HG02759 (cell line): ENCODE results near the gene RAB11FIP5.
"Not testable (repeated sequence)": the region's sequence is repeated elsewhere in the genome, so short reads cannot be mapped to it uniquely, and the experiment has no call there.

Experiments used
- ATAC-seq: cut with Tn5 transposase; IDR thresholded peaks from one replicate; pipeline ENCODE4 v1.9.1; 2021; ENCODE audit warnings: mild to moderate bottlenecking, moderate library complexity; ENCODE audit not compliant: unreplicated experiment

Gene RAB11FIP5

DNA sequence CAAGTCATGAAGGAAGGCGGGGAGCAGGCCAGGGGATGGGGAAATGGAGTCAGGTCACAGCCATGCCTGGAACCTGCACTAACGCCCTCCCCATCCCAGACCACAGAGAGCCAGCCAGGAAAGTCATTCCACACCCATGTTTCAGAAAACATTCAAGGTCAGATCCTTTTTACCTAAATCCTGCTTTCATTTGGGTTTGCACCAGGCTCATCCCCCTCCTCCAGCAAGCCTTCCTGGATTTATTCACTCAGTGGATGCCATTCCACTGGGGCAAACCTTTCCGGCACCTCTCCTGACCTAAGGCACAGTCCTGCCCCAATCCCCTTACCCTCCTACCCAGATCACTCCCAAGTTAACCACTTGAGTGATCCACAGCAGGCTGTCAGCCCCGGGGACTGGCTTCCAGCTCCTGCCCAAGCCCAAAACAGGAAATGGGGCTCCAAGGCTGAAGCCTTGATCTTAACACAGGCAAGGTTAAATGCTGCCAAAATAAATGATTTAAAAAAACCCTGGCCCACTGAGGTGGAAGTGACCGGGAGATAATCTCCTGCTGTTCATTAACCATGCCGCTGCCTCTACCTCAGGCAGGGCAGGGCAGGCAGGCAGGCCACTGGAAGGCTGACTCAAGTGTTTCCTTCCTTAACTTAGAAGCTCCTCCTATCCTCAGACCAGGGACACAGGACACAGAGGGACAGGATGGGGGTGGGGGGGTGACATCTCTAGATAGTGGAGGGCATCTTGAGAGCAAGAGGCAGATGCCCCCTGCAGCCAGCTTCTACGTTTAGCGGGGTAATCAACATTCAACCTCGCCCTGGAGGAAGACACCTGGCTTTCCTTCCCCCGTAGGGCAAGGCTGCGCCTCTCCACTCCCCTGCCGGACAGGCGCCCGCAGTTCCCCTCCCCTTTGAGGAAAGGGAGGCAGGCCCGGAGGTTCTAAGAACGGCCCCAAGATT lies 1.4 kb downstream of the RAB11FIP5 start:
- no peak for ATAC-seq

DNA sequence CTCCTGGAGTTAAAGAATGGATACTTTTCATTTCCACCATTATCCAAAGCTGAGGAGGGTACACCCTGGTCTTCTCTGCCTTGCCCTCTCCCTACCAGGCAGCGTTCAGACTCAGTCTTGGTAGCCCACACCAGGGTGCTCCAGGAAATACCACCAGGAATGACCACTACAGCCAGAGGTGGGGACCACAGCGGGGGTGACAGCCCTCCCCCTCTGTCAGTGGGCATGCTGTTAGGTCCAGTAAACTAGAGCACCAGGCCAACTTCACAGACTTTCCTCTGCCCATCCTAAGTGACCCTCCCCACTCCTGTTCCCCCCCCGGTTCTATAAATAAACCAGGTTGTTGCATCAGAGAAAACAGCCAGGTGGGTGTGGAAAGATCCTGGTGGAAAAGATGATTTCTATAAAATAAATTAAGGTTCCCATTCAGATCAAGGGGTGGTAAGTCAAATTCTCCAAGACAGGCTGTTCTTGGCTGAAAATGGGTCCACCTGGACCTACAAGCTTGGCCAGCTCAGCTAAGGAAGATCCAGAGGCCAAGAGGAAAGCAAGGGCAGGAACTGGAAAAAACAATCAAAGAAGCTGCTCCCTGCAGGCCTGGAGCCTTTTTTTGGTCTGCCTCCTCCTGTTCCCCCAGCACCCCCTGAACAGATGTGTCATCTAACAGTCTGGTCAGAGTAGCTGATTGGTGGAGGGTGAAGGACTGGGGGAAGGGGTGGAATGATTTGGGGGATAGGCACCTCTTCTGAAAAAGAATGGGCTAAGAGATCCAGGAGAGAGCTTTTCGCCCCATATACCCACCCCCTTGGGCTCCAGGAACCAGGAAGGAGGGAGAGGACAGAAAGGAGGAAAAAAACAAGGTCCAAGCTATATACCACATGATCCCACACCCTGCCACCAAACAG lies 2.3 kb downstream of the RAB11FIP5 start:
- ATAC-seq, result no peak

DNA sequence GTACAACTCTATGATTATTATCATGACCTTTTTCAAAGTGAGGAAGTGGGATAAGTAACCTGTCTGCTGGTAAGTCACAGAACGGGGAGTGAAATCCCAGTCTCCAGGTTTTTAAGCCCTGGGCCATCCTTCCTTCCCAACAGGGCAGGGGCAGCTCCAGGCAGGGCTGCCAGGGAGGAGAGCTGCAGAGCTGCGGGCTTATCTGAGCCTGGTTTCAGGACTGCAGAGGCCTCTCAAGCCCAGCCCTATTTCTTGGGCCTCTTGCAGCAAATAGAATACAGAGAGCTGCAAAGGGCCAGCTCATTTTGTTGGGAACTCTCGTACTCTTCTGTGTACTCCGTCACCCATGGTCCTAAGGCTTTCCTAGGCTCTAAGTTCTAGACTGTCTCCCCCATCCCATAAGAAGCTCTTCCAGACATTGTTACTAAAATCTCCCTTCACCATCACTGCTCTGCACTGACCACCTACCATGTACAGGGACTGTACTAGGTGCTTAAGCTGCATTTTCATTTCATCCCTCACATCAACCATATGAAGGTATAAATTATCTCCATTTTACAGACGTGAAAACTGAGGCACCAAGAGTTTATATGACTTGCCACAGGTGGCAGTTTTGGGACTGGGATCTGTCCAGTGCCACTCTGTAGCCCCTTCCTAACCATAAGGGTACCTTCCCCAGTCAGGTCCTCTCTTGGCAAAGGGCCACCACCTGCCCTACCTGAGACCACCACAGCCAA lies 3.1 kb downstream of the RAB11FIP5 start:
- no peak for ATAC-seq

DNA sequence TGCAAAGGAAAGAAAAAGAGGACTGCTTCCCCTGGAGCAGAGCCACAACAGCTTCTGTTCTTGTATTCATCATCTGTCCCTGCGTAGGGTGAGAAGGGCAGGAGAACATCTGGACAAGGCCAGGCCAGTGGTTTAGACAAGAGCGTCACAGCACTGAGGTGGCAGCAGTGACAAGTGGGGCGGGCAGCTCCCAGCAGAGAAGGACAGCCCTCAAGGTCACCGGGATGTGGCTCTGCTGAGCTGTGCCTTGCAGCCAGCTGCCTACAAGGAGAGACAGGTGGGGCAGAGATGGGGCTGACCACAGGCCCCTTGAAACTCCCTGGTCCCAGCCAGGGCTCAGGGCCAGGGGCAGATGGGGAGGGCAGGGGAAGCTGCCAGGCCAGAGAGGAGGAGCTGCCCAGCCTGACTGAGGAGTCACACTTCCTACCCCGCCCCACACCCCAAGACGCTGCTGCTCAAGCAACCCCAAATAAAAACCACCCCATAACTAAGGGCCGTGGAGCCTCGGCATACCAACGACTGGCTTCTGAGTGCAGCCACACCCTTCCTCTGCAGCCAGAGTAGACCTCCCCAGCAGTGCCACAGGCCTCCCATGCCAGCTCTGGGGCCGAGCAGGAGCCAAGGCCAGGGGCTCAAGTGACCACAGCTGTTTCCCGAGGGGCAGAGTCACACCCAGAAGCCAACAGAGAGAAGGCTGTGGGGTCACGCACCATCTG lies 5.4 kb downstream of the RAB11FIP5 start:
- ATAC-seq, result no peak

DNA sequence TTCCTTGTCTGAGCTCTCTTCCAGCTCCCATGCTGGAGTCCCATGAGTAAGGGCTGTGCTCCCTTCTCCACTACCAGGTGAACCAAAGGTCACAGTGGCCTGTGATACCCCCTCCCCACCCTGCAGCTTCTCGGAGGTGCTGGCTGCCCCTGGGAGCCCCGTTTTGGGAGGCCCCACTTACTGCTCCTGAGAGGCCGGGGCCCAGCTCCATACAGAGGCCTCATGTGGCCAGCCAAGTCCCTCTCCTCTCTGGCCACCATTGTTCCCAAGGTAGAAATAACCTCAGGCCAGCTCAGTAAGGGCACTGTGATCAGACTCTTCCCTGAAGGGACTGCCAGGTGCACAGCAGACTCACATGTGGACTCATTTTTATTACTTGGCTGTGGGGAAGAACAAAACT lies 6.0 kb downstream of the RAB11FIP5 start:
- ATAC-seq, result no peak

DNA sequence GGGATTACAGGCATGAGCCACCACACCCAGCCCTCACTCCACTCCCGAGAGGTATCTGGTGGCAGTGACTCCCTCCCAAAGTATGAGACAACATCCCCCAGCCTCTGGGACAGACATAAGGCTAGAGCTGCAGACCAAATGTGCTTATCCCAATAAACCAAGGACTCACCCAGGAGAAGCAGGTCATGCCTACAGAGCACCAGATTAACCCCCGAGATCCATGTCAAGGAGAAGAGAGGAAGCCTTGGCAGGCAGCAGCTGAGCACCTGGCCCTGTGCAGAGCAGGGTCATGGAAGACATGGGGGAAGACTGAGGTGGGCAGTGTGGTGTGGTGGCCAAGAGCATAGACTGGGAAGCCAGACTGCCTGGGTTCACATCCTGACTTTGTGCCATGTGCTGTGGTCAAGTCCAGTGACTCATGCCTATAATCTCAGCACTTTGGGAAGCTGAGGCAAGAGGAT lies 7.2 kb downstream of the RAB11FIP5 start:
- ATAC-seq, result no peak

DNA sequence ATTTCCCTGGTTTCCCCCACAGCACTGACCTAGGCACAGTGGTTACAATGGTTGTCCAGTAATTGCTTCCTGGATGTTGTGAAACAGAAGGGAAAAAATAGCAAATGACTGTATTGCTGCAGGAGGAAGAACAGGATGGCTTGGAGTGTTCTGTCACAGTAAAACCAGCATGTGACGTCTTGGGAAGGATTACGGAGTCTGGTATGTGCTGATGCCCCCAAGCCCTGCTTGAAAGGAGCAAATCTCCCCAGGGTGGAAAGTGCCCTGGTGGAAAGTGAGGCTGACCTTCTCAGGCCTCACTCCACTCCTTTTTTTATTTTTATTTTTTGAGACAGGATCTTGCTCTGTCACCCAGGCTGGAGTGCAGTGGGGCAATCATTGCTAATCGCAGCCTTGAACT lies 7.8 kb downstream of the RAB11FIP5 start:
- ATAC-seq, result no peak

DNA sequence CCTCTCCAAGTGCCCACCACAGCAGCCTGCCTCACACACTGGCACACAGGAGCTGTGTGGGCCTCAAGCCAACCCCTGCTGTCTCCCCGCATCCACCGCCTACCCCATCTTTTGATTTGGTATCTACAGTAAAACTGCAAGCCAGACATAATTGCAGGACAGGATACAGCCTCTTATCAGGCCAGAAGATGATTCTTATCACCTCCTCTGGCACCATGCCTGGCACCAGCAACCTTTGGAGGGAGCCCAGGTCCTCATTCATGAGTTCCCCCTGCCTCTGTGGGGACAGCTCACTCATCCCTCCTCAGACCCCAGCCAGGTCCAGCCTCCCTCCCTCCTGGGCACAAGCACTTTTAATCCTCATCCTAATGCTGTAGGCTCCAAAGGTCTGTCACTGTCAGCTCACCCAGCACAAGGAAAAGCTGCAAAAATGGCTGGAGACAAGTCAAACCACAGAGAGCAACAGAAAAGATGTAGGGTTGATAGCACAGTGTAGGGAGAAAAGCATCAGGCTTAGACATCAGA lies 9.7 kb downstream of the RAB11FIP5 start:
- no peak for ATAC-seq

DNA sequence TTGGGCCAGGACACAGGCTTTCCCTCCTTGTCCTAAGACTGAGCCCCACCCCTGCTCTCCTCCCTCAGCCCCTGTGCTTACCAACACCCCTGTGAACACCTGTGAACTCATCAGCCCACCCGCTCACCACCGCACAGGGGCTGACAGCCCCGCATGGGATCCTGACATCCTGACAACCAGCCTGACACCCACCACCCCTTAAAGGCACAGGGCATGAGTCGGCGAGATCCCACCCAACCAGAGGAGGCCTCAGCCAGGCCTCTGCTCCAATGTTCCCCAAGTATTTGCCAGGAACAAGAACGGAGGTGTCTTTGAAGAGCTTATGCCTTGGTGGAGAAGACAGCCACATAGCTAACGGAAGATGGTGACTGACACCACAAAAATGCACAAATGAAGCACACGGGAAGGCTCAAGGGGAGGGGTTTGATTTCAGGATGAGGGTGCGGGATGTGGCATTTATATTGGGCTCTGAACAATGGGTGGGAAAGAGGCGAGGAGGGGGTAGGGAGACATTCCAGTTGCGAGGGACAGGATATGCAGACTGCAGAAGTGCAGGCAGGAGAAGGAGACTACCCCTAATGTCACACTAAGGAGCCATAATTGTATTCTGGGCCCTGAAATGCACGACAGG lies 11.0 kb downstream of the RAB11FIP5 start:
- ATAC-seq, result no peak

DNA sequence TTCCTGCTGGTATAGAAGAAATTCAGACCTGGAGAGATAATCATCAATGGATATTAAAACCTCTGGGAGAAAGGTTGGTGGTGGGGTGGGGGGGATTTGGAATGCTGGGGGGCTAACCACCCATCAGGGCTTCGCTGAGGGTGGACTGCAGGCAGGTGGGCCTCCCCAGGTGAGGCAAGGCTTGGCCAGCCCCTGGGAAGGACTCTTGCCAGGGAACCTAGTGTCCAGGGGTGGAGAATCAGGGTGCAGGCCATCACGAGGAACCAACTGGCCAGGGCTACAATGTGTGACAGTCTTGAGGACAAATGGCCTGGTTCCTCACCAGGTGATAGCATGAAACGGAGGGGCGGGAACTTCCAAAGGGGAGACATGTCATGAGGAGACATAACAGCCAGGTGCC lies 11.8 kb downstream of the RAB11FIP5 start:
- no peak for ATAC-seq

DNA sequence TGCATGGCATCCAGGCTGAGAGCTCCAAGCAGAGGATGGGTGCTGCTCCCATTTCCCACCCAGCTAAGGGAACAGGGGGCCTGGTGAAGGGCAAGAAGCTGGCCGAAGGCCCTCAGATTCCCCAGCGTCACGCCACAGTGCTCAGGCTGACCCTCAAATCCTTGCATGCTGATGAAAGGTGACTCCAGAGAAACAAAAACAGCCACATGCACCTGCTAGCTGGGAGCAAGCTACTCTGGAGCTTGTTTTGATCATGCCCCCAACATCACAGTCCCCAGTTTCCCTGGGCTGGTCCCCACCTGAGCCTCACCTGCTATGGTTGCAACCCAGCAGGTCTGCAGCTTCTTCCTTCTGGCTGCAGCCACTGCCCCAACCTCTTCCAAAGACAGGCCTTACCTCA lies 13.3 kb downstream of the RAB11FIP5 start:
- ATAC-seq, result no peak

DNA sequence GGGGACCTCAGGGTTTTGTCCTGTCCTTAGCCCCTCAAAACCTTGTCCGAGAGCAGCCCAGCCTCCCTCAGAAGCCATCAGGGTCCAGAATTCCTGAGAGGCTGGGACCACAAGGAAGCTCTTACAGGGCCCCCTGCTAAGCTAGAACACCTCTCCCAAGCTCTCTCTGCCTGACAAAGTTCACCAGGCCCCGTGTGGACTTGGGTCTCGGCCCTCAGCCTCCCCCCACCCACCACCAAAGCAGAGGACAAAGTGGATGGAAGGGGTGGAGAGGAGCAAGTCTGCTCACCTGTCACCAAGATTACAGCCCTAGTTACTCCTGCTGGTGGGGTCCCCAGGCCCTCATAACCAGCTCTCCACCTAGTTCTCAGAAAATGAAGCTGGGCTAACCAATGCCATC lies 16.8 kb downstream of the RAB11FIP5 start:
- no peak for ATAC-seq

DNA sequence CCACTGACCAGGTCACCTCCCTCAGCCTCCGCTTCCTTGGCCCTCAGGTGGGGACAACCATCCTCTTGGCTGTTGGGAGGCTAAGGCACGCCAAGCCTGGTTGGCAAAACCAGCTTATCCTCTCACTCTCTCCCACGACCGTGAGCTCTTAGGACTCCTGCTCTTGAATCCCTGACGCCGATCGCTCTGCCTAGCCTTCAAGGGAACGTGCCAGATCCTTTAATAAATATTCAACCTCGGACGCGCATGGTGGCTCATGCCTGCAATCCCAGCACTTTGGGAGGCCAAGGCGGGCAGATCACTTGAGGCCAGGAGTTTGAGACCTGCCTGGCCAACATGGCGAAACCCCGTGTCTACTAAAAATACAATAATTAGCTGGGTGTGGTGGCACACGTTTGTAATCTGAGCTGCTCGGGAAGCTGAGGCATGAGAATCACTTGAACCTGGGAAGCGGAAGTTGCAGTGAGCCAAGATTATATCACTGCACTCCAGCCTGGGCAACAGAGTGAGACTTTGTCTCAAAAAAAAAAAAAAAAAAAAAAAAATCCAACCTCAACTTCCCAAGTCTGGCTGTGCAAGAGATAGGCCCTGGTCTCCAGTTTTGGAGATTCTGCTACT lies 19.0 kb downstream of the RAB11FIP5 start:
- not testable (repeated sequence) for ATAC-seq

DNA sequence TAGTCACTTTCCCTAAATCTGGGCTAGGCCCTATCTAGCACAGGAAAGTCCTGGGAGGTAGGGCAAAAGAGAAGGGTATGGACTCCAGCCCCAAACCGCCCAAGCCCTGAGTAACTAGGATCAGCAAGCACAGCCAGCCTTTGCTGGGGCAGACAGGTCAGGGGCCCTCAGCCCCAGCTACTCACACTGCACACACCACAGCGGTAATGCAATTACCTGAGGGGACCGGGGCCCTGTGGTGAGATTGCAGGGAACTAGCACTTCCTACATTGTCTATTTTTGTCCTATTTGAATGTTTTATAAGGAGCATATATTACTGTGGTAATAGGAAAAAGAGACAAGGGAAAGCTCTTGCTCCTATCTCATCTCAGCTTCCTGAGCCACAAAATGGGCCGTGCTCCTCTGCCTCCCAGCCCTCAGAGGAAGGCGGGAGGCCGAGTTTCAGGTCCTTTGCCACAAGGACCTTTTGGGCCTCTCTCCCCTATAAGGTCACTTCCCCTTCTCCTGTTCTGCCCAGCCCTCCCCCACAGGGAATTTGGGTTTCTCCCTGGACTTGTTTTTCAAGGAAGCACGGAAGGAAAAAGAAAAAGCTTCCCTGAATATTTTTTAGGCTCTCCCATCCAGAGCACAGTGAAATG lies 20.5 kb downstream of the RAB11FIP5 start:
- ATAC-seq, result no peak

DNA sequence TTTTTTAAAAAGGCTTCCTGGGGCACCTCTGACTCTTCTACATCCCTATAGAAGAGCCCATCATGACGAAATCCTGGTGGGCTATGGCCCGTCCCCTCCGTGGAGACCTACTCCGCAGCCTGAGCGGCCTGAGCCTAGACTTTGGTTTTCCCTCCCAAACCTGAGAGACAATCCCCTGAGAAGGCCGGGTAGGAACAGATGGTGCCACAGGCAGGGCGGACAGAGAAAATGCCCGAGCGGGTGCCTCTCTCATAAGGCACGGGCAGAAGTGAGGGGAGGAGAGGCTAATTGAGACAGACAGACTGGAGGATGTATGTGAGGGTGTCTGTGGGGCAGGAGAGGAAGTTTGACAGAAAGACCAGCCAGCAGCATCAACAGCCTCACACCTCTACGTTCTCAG lies 21.1 kb downstream of the RAB11FIP5 start:
- ATAC-seq, result no peak

DNA sequence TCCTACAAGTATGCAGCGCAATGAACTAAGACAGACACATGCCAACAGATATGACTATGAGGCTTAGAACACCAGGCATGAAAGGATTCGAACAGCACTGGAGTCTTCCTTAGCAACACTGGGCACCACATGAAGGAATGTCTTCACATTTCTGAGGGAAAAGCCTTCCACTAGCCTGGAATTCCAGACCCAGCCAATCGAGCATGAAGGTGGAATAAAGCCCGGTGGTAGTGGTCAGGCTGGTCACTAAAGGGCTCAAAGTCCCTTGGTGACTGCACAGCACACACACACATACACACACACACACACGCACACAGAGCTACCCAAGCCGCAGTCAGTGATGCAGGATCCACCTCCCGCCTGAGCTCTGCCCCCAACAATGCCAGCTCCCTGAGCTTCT lies 21.6 kb downstream of the RAB11FIP5 start:
- no peak for ATAC-seq

DNA sequence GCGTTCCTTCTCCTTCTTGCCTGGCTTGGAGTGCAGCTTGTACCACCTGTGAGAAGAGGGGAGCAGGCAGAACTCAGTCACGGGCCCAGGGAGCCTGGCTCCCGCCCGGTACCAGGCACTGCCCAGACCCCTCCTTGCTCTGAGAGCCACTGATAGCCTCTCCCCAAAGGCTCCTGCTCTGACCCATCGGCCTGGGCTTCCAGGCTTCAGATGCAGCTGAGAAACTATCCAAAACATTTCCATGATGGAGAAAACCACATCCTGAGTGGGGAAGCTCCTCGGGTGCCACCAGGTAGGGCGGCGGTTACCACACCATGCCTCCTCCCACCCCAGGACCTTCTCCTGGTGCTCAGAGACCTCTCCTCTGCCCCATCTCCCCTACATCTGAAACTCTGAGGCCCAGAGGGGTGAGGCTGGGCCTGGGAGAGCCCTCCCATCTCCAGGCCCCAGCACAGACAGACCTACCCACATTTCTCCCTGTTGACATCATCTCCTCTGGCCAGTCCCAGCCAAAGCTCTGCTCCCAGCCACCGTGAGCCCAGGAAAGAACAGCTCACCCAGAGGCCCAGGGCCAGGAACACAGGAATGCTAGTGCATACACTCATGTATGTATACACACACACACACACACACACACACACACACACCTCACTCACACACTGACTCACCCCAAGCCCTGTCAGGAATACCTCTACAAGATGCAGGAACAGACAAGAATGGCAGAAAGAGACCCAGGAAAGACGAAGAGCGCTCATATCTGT lies 23.3 kb downstream of the RAB11FIP5 start:
- ATAC-seq, result no peak

DNA sequence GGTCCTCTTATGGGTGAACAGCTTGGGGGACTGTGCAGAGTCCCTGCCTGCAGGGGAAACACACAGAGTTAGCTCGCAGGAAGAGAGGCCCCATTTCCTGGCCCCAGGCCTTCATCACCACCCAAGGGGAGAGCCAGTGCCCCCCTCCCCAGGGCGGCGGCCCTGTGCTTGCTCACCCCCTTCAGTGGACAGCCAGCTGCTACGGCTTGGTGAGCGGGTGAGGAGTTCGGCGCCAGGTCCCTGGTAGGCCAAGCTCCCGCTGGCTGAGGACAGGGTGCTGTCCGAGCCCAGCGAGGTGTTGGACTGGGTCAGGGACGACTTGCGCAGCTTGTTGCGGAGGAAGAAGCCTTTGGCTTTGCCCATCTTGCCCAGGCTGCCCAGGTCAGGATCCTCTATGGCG lies 24.0 kb downstream of the RAB11FIP5 start:
- no peak for ATAC-seq
